VCaP (cell line): ENCODE data around the gene ZBTB34.

Experiments
- H3K27ac ChIP-seq: fragments of 450-650 bp; 2 replicates; pipeline ENCODE4 v1.5.1; 2017
- CTCF ChIP-seq: fragments of 450-650 bp; conservative IDR thresholded peaks from 2 replicates; pipeline ENCODE4 v1.5.1; 2017; ENCODE audit warnings: mild to moderate bottlenecking, moderate library complexity

The ZBTB34 gene

GRCh38 chr9:126915281-126915816, 54.9 kb downstream of the ZBTB34 start:
- H3K27ac ChIP-seq, result peak overlapping the region; percentile 79
- TF ChIP-seq CTCF, result no peak

DNA sequence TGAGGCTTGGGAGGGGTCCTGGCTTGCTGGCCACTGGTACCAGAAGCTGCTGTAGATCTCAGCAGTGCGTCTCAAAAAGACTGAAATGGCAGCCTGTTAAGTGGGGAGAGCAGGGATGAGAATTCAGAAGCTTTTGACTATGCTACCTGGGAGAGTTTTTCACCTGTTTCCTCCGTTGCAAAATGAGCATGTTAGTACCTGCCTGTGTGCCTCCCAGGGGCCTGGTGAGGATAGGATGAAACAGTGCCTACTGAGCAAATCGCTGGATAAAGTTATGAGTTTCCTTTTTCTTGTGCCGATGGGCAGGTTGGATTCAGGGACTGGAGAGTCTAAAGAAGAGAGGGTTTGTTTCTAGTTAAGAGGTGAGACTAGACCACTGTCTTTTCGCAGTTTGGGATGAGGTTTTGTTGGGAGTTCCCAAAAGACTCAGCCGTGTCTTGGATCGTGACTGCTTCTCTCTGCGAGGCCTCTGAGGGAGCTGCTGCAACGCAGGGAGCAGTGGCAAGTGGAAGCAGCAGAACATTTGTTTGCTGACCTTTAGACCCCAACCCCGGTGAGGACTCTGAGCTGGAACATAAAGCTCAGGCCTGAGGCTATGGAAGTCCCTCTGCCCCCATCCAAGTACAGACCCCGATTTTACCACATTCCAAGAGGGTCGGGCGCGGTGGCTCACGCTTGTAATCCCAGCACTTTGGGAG, 55.6 kb downstream of the ZBTB34 start:
- no peak for TF ChIP-seq CTCF
- peak overlapping the region; percentile 79 for H3K27ac ChIP-seq

GRCh38 chr9:126916909-126917308, 56.5 kb downstream of the ZBTB34 start:
- TF ChIP-seq CTCF, result 0 out of 2 replicates have a peak, but pooled peaks have one; percentile 7
- H3K27ac ChIP-seq, result no peak overlapping the region; the same call in 1 of the 2 replicates

GRCh38 chr9:126919193-126919592, 58.8 kb downstream of the ZBTB34 start:
- H3K27ac ChIP-seq, result no peak overlapping the region
- TF ChIP-seq CTCF, result no peak

- H3K27ac ChIP-seq, result no peak overlapping the region
- TF ChIP-seq CTCF, result no peak
Measured at GRCh38 chr9:126925876-126926275, 65.4 kb downstream of the ZBTB34 start.

DNA sequence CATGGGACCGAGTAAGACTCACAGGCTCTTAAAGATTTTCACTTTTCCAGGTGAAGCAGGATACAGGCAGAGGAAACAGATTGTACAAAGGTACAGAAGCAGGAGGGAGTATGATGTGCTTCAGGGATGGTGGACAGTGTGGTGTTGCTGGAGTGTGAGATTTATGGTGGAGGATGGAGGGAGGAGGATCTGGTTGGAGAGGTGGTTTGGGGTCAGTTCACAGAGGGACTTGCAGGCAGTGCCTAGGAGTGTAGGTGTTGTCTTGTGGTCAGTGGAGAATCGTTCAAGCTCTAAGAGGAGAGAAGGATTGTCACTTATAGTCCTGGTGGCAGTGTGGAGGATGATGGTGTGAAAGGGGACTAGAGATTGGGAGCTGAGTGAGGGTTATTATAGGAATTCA, 65.9 kb downstream of the ZBTB34 start:
- H3K27ac ChIP-seq, result no peak overlapping the region; the same call in 1 of the 2 replicates
- TF ChIP-seq CTCF, result no peak

- peak overlapping the region; percentile 56 for H3K27ac ChIP-seq
- TF ChIP-seq CTCF, result no peak
Measured at GRCh38 chr9:126927419-126927818, 67.0 kb downstream of the ZBTB34 start.
